Activated CD4-positive, alpha-beta T cell treated with anti-CD3 and anti-CD28 coated beads for 36 hours (primary cell): ENCODE measurements around the gene EEA1. TPM values are rescaled to one million over a fixed set of nuclear protein-coding genes. Genes with fewer than 3 reads are reported as not detected.

ENCODE experiments used
- ATAC-seq: fragments of 200-7000 bp; cut with Tn5 transposase; one replicate; pipeline ENCODE4 v1.10.0; 2021; ENCODE audit warnings: mild to moderate bottlenecking, moderate library complexity
- CTCF ChIA-PET: fragments of 350-600 bp; sonication (Branson Sonifier 250); formaldehyde crosslinking; loops from one replicate; lab custom pipeline; 2021; ENCODE audit warnings: antibody characterized with exemption; lab: Charles Lee
- POLR2A ChIA-PET: fragments of 350-600 bp; sonication (Branson Sonifier 250); formaldehyde crosslinking; loops from one replicate; lab custom pipeline; 2021; ENCODE audit warnings: antibody characterized with exemption, inconsistent platforms; lab: Charles Lee
- DNase-seq: peaks from one replicate; pipeline ENCODE4 v3.0.0-alpha.2; 2020
- H3K27ac Mint-ChIP-seq: one replicate; pipeline ENCODE4 v1.8.0; 2021; ENCODE audit warnings: mixed read lengths
- H3K27me3 Mint-ChIP-seq: one replicate; pipeline ENCODE4 v1.8.0; 2021; ENCODE audit warnings: mixed read lengths
- H3K36me3 Mint-ChIP-seq: one replicate; pipeline ENCODE4 v1.8.0; 2021; ENCODE audit warnings: low read depth, mixed read lengths
- H3K4me1 Mint-ChIP-seq: one replicate; pipeline ENCODE4 v1.8.0; 2021; ENCODE audit warnings: mixed read lengths
- H3K4me3 Mint-ChIP-seq: one replicate; pipeline ENCODE4 v1.8.0; 2021; ENCODE audit warnings: mild to moderate bottlenecking, moderate library complexity, mixed read lengths
- H3K9me3 Mint-ChIP-seq: one replicate; pipeline ENCODE4 v1.8.0; 2021; ENCODE audit warnings: low read depth, mixed read lengths
- intact Hi-C, 2 experiments: fragments of 100-400 bp; cut with DNase I in 1 of 2; cut with micrococcal nuclease in 1 of 2; formaldehyde crosslinking; loops; one replicate each; pipeline versions ENCODE4 v1.14.2 to v1.15.1; 2022 to 2024; cut with DNase I, micrococcal nuclease
- total RNA-seq, 2 experiments: library from RNA; stranded (reverse); gene quantifications; one replicate each; pipeline ENCODE4 v1.2.3, GENCODE V29; 2021

The EEA1 gene
- total RNA-seq, 2 experiments from 2014 or later, result 20.2 to 33.2 TPM

- DNase-seq (no peak), ATAC-seq (no peak)
- no peak overlapping the region for H3K27ac Mint-ChIP-seq
- POLR2A ChIA-PET, result no interaction called here
- H3K4me3 Mint-ChIP-seq, result no peak overlapping the region
- CTCF ChIA-PET, result interaction anchor here (1.4 kb wide), 1 partner anchor 12 kb away, joined by 3 read pairs; no protein-coding TSS in a partner anchor
- no peaks in the 10 kb centered on the region for H3K36me3 Mint-ChIP-seq
- H3K27me3 Mint-ChIP-seq, result no peaks in the 10 kb centered on the region
- H3K9me3 Mint-ChIP-seq, result no peaks in the 10 kb centered on the region
- no peaks in the 10 kb centered on the region for H3K4me1 Mint-ChIP-seq
- intact Hi-C loops, result no loop called here
Measured at GRCh38 chr12:92938018-92938417, 8.9 kb upstream of the EEA1 start.

- DNase-seq (no peak), ATAC-seq (no peak)
- H3K27me3 Mint-ChIP-seq, result no peaks in the 10 kb centered on the region
- no peaks in the 10 kb centered on the region for H3K9me3 Mint-ChIP-seq
- H3K27ac Mint-ChIP-seq, result no peak overlapping the region
- POLR2A ChIA-PET, result no interaction called here
- no peak overlapping the region for H3K4me3 Mint-ChIP-seq
- no peaks in the 10 kb centered on the region for H3K36me3 Mint-ChIP-seq
- H3K4me1 Mint-ChIP-seq, result peaks cover 9% of the 10 kb centered on the region
- intact Hi-C loops, result no loop called here
- CTCF ChIA-PET, result no interaction called here
Measured at GRCh38 chr12:92933606-92934005, 4.5 kb upstream of the EEA1 start.

DNA sequence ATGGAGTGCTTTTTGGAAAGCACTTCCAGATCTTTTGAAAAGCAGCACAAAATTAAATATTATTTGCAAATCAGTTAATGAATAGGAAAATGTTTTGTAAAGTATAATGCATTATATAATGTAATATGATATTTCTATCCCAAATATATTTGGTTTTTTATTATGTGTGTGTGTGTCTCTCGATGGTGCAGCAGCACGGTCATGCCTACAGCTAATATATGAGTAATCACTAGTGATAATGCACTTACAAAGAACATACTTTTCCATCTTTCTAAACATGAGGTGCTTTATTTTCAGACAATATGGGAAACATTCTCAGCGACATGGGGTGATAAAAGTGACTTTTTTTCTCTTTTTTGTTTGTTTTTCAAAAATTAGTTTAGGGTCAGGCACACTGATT is 1.3 kb upstream of the EEA1 start:
- H3K4me1 Mint-ChIP-seq, result peaks cover 28% of the 10 kb centered on the region
- H3K27me3 Mint-ChIP-seq, result no peaks in the 10 kb centered on the region
- H3K27ac Mint-ChIP-seq, result no peak overlapping the region
- ChIA-PET POLR2A (interaction anchor here (1.0 to 1.2 kb wide), 3 partner anchors 58 to 511 kb away, joined by 3 to 5 read pairs (median 5); partner anchors contain the start of gene UBE2N), CTCF (interaction anchor here (0.7 to 2.1 kb wide), 3 partner anchors 14 to 57 kb away, joined by 3 to 10 read pairs (median 4); no protein-coding TSS in a partner anchor)
- intact Hi-C loops, result no loop called here
- peak overlapping the region; percentile 86 for H3K4me3 Mint-ChIP-seq
- ATAC-seq, result no peak
- H3K36me3 Mint-ChIP-seq, result peaks cover 2% of the 10 kb centered on the region
- no peak for DNase-seq
- H3K9me3 Mint-ChIP-seq, result no peaks in the 10 kb centered on the region

- Mint-ChIP-seq H3K4me1 (peaks cover 32% of the 10 kb centered on the region), H3K36me3 (peaks cover 6% of the 10 kb centered on the region), H3K27me3 (no peaks in the 10 kb centered on the region), H3K4me3 (peak overlapping the region; percentile 86), H3K27ac (peak overlapping the region; percentile 92), H3K9me3 (no peaks in the 10 kb centered on the region)
- intact Hi-C loops, result loop anchor here (1.0 to 10.0 kb wide), 20 partner anchors 57 to 1529 kb away; partner anchors contain the start of genes NUDT4 (in 2 of the 2), CEP83 (in 1 of the 2), CRADD (in 1 of the 2) and UBE2N (in 1 of the 2)
- CTCF ChIA-PET, result interaction anchor here (1.0 to 1.3 kb wide), 3 partner anchors 14 to 490 kb away, joined by 3 to 4 read pairs (median 3); no protein-coding TSS in a partner anchor
- ATAC-seq, result no peak
- POLR2A ChIA-PET, result interaction anchor here (0.6 to 1.2 kb wide), 6 partner anchors 18 to 512 kb away, joined by 3 to 5 read pairs (median 4); partner anchors contain the start of gene UBE2N
- DNase-seq, result no peak
Measured at GRCh38 chr12:92929983-92930382, 888 bp upstream of the EEA1 start.

GRCh38 chr12:92928421-92928961 is 604 bp downstream of the EEA1 start:
- Mint-ChIP-seq H3K4me3 (peak overlapping the region; percentile 86), H3K27ac (peak overlapping the region; percentile 96), H3K36me3 (peaks cover 9% of the 10 kb centered on the region), H3K9me3 (no peaks in the 10 kb centered on the region), H3K27me3 (no peaks in the 10 kb centered on the region), H3K4me1 (peaks cover 38% of the 10 kb centered on the region)
- peak; percentile 82 for DNase-seq
- CTCF ChIA-PET, result interaction anchor here (0.7 to 3.7 kb wide), 4 partner anchors 19 to 489 kb away, joined by 3 to 15 read pairs (median 4); no protein-coding TSS in a partner anchor
- intact Hi-C loops, result loop anchor here (1.0 to 10.0 kb wide), 17 partner anchors 59 to 1530 kb away; partner anchors contain the start of genes CEP83 (in 1 of the 2), NUDT4 (in 1 of the 2) and UBE2N (in 1 of the 2)
- ATAC-seq, result peak; percentile 38
- POLR2A ChIA-PET, result interaction anchor here (0.6 to 1.1 kb wide), 2 partner anchors 17 to 455 kb away, joined by 4 read pairs; no protein-coding TSS in a partner anchor

DNA sequence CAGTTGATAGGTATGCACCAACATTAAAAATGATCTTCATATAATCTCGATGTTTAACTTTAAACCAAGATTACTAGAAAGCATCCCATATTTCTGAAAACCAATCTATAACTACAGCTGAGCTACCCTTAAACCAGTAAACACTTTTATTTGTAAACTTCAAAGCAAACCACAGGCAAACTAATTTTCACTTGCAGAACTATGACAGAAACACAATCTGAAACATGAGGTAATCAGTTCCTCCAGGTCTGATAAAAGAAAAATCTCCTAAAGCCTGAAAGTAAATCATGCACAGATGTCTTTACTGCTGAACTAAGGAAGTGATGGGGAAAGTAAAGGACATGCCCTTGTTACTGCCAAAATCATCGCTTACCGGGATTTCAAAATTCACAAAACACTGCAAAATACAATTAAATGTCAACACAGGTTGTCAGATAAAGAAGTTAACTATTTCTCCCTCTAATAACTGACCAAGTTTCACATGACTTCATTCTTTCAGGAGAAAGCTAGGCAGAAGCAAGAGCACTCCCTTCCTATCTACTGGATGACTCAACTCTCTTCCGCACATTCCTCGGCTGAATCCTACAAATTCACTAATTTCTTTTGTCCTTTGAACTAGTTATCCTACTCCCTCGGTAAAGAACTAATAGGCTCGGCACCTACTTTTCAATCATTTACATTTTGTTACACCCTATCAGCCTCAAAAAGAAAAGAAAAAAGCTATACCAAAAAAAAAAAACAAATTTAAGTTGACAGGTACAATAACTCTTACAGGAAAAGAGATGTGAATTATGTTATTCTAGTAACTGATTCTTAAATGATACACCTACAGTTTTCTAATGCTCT is 1.4 kb downstream of the EEA1 start:
- H3K27me3 Mint-ChIP-seq, result no peaks in the 10 kb centered on the region
- ATAC-seq (peak; percentile 16), DNase-seq (no peak)
- ChIA-PET POLR2A (interaction anchor here (0.6 to 1.0 kb wide), 2 partner anchors 16 to 317 kb away, joined by 4 to 6 read pairs; no protein-coding TSS in a partner anchor), CTCF (interaction anchor here (0.7 to 3.7 kb wide), 11 partner anchors 18 to 1174 kb away, joined by 3 to 15 read pairs (median 4); no protein-coding TSS in a partner anchor)
- H3K4me3 Mint-ChIP-seq, result peak overlapping the region; percentile 86
- intact Hi-C loops, result loop anchor here (1.0 to 10.0 kb wide), 19 partner anchors 15 to 1531 kb away; partner anchors contain the start of genes CEP83 (in 1 of the 2), NUDT4 (in 1 of the 2) and UBE2N (in 1 of the 2)
- H3K4me1 Mint-ChIP-seq, result peaks cover 42% of the 10 kb centered on the region
- no peaks in the 10 kb centered on the region for H3K9me3 Mint-ChIP-seq
- peak overlapping the region; percentile 96 for H3K27ac Mint-ChIP-seq
- H3K36me3 Mint-ChIP-seq, result peaks cover 13% of the 10 kb centered on the region

- ChIA-PET CTCF (interaction anchor here (0.7 to 3.7 kb wide), 8 partner anchors 18 to 1175 kb away, joined by 3 to 15 read pairs (median 4); no protein-coding TSS in a partner anchor), POLR2A (interaction anchor here (1.0 kb wide), 1 partner anchor 317 kb away, joined by 6 read pairs; no protein-coding TSS in a partner anchor)
- Mint-ChIP-seq H3K9me3 (no peaks in the 10 kb centered on the region), H3K27ac (peak overlapping the region; percentile 96), H3K36me3 (peaks cover 17% of the 10 kb centered on the region), H3K4me1 (peaks cover 46% of the 10 kb centered on the region), H3K4me3 (peak overlapping the region; percentile 86), H3K27me3 (no peaks in the 10 kb centered on the region)
- DNase-seq, result peak; percentile 79
- intact Hi-C loops, result loop anchor here (1.0 to 10.0 kb wide), 15 partner anchors 15 to 1448 kb away; partner anchors contain the start of genes NUDT4 (in 1 of the 2) and UBE2N (in 1 of the 2)
- ATAC-seq, result peak; percentile 47
Measured at GRCh38 chr12:92927055-92927435, 2.0 kb downstream of the EEA1 start.

- peaks cover 20% of the 10 kb centered on the region for H3K36me3 Mint-ChIP-seq
- CTCF ChIA-PET, result interaction anchor here (0.6 to 3.7 kb wide), 10 partner anchors 11 to 1175 kb away, joined by 3 to 15 read pairs (median 4); no protein-coding TSS in a partner anchor
- H3K27ac Mint-ChIP-seq, result peak overlapping the region; percentile 96
- H3K27me3 Mint-ChIP-seq, result no peaks in the 10 kb centered on the region
- intact Hi-C loops, result loop anchor here (5.0 to 10.0 kb wide), 13 partner anchors 61 to 1448 kb away; partner anchors contain the start of genes NUDT4 (in 1 of the 2) and UBE2N (in 1 of the 2)
- no peaks in the 10 kb centered on the region for H3K9me3 Mint-ChIP-seq
- peaks cover 49% of the 10 kb centered on the region for H3K4me1 Mint-ChIP-seq
- POLR2A ChIA-PET, result interaction anchor here (1.0 kb wide), 1 partner anchor 318 kb away, joined by 6 read pairs; no protein-coding TSS in a partner anchor
- DNase-seq (no peak), ATAC-seq (no peak)
- peak overlapping the region; percentile 86 for H3K4me3 Mint-ChIP-seq
Measured at GRCh38 chr12:92926549-92926948, 2.5 kb downstream of the EEA1 start.

DNA sequence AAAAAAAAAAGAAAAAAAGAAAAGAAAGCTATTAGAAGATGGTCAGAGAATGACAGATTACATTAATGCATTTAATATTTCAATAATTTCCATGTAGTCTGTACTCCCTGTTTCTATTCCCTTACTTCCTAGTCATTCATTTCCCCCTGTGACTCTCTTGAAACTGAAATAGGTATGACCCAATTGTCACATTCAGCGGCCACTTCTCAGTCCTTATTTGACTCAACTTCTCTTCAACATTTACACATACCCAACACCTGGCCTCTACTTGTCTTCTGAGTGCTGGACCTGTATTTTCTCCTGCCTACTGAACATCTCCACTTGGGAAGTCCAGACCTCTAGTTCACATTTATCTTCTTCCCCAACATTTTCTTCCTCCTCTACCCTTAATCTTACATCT is 7.2 kb downstream of the EEA1 start:
- no peaks in the 10 kb centered on the region for H3K9me3 Mint-ChIP-seq
- intact Hi-C loops, result loop anchor here (10.0 kb wide), 5 partner anchors 97 to 1453 kb away; no protein-coding TSS in a partner anchor
- DNase-seq (peak; percentile 32), ATAC-seq (peak; percentile 91)
- CTCF ChIA-PET, result no interaction called here
- POLR2A ChIA-PET, result no interaction called here
- peaks cover 18% of the 10 kb centered on the region for H3K36me3 Mint-ChIP-seq
- no peaks in the 10 kb centered on the region for H3K27me3 Mint-ChIP-seq
- H3K27ac Mint-ChIP-seq, result peak overlapping the region; percentile 44
- no peak overlapping the region for H3K4me3 Mint-ChIP-seq
- H3K4me1 Mint-ChIP-seq, result peaks cover 29% of the 10 kb centered on the region

DNA sequence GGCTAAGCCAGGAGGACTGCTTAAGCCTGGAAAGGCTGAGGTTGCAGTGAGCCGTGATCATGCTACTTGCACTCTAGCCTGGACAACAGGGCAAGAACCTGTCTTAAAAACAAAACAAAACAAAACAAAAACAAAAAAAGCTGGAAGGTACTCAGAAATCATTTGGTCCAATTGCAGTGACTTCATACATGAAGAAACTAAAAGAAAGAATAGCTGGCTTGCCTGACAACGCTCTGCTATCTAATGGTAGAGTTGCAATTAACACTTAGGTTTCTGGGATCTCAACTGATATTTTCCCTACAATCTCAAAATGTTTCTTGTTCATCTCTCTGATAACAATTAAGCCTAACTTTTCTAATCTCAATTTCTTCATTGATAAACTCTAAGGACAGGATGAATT is 13.7 kb downstream of the EEA1 start:
- CTCF ChIA-PET, result interaction anchor here (1.5 kb wide), 1 partner anchor 83 kb away, joined by 4 read pairs; no protein-coding TSS in a partner anchor
- DNase-seq, result no peak
- peaks cover 47% of the 10 kb centered on the region for H3K4me1 Mint-ChIP-seq
- POLR2A ChIA-PET, result no interaction called here
- no peak overlapping the region for H3K27ac Mint-ChIP-seq
- intact Hi-C loops, result no loop called here
- H3K9me3 Mint-ChIP-seq, result peaks cover 5% of the 10 kb centered on the region
- H3K4me3 Mint-ChIP-seq, result no peak overlapping the region
- no peak for ATAC-seq
- H3K36me3 Mint-ChIP-seq, result peaks cover 12% of the 10 kb centered on the region
- H3K27me3 Mint-ChIP-seq, result no peaks in the 10 kb centered on the region
